ENCODE data around the gene CNOT6. TPM values are rescaled to one million over a fixed set of nuclear protein-coding genes. Genes with fewer than 3 reads are reported as not detected.

CNOT6 gene
- total RNA-seq, 1 experiment from 2014 or later = 59.1 TPM

- TF ChIP-seq ZBTB33 (IDR thresholded peaks at IDR 0.05; ENCODE audit: extremely low read depth, insufficient replicate concordance, low read length) (no peak), JUND (IDR thresholded peaks at IDR 0.05) (no peak)
Measured at GRCh38 chr5:180612683-180613082, 118.5 kb downstream of the CNOT6 start (continued).

- ATAC-seq (no peak), DNase-seq (ENCODE audit: low read depth, low spot score) (no peak)
- RAD21 ChIA-PET (ENCODE audit: low non-redundant PET in 1 of 2, low total read pairs in 2 of 2, uncharacterized antibody in 2 of 2, unreplicated experiment in 2 of 2) = no interaction called here
- no peaks in the 10 kb centered on the region for H3K9me3 ChIP-seq (ENCODE audit: control insufficient read depth in 1 of 2, insufficient read depth in 1 of 2, low read depth in 1 of 2, low read length in 2 of 2)
- TF ChIP-seq SRF (IDR thresholded peaks at IDR 0.05; ENCODE audit: low read depth) (no peak), MAX (IDR thresholded peaks at IDR 0.05) (no peak), RAD21 (IDR thresholded peaks at IDR 0.05; ENCODE audit: low read depth) (no peak), ZFX (IDR thresholded peaks at IDR 0.05) (no peak), ZNF274 (IDR thresholded peaks at IDR 0.05; ENCODE audit: low read depth, low read length) (no peak), CEBPB (IDR thresholded peaks at IDR 0.05; ENCODE audit: low read depth) (no peak), SIN3A (IDR thresholded peaks at IDR 0.05; ENCODE audit: low read depth) (no peak), FOSL1 (IDR thresholded peaks at IDR 0.05; ENCODE audit: low read depth) (no peak), ELF1 (IDR thresholded peaks at IDR 0.05; ENCODE audit: borderline replicate concordance, low read depth) (no peak), POLR2AphosphoS5 (IDR thresholded peaks at IDR 0.05; ENCODE audit: low read depth, low read length) (no peak), ZBTB33 (IDR thresholded peaks at IDR 0.05; ENCODE audit: extremely low read depth, insufficient replicate concordance, low read length) (no peak)
- H3K9me2 ChIP-seq (ENCODE audit: insufficient read depth) = no peaks in the 10 kb centered on the region
- no peak overlapping the region for H3K9ac ChIP-seq (ENCODE audit: low read length)
- H3K4me1 ChIP-seq (ENCODE audit: control insufficient read depth in 1 of 2, insufficient read depth in 2 of 2, low read length in 2 of 2) = no peaks in the 10 kb centered on the region
- H3K4me3 ChIP-seq (replicated peaks in 1 of 2; ENCODE audit: low read depth in 1 of 2, low read length in 2 of 2) = no peak overlapping the region
- CTCF ChIA-PET = no interaction called here
- H3K27ac ChIP-seq (ENCODE audit: low read depth, low read length) = no peak overlapping the region
- H3K79me2 ChIP-seq (ENCODE audit: insufficient read depth, low read length) = no peaks in the 10 kb centered on the region
- POLR2A ChIA-PET = no interaction called here
- H3K36me3 ChIP-seq (ENCODE audit: control insufficient read depth in 1 of 2, insufficient read depth in 2 of 2, low read length in 2 of 2) = no peaks in the 10 kb centered on the region
- no peaks in the 10 kb centered on the region for H3K27me3 ChIP-seq (ENCODE audit: insufficient read depth, low read length)
- no TSS peak for BruUV-seq (replicated peaks)
- intact Hi-C loops (cut with micrococcal nuclease) = no loop called here
- no peak overlapping the region for H3K4me2 ChIP-seq (ENCODE audit: low read length)
- H2AFZ ChIP-seq (ENCODE audit: low read depth, low read length, poor library complexity, severe bottlenecking) = no peak overlapping the region
- H4K20me1 ChIP-seq (ENCODE audit: insufficient read depth) = no peaks in the 10 kb centered on the region
Measured at GRCh38 chr5:180613188-180613813, 119.1 kb downstream of the CNOT6 start.

All from HCT116 (cell line).